ENCODE results near the gene PKDREJ. TPM values are rescaled to one million over a fixed set of nuclear protein-coding genes. Genes with fewer than 3 reads are reported as not detected.

The PKDREJ gene
- total RNA-seq, 2 experiments from 2014 or later, result not detected

DNA sequence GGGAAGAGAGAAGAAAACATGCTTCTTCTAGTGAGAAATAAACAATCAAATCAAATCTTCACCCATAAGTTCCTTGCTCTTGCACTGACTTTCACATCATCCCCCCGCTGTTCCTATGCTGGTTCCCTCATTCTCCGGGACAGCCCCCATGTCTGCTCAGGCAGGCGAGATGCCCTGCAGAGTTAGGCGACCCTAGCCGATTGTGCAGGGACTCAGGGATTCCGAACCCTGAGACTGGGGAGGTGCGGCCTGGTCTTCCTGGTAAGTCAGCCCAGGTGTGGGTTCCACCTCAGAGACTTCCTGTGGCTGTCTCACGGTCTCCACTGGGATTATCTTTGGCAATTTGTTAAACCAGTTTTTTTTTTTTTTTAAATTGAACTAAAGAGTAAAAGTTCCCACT is 11.2 kb upstream of the PKDREJ start:
- TF ChIP-seq, protein P1, sequence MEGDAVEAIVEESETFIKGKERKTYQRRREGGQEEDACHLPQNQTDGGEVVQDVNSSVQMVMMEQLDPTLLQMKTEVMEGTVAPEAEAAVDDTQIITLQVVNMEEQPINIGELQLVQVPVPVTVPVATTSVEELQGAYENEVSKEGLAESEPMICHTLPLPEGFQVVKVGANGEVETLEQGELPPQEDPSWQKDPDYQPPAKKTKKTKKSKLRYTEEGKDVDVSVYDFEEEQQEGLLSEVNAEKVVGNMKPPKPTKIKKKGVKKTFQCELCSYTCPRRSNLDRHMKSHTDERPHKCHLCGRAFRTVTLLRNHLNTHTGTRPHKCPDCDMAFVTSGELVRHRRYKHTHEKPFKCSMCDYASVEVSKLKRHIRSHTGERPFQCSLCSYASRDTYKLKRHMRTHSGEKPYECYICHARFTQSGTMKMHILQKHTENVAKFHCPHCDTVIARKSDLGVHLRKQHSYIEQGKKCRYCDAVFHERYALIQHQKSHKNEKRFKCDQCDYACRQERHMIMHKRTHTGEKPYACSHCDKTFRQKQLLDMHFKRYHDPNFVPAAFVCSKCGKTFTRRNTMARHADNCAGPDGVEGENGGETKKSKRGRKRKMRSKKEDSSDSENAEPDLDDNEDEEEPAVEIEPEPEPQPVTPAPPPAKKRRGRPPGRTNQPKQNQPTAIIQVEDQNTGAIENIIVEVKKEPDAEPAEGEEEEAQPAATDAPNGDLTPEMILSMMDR (IDR thresholded peaks at IDR 0.05), result no peak
- intact Hi-C loops (cut with micrococcal nuclease), result no loop called here
- ATAC-seq (no peak), DNase-seq (no peak)
- Mint-ChIP-seq H3K36me3 (ENCODE audit: low read depth) (peaks cover 7% of the 10 kb centered on the region), H3K27ac (no peak overlapping the region), H3K4me3 (no peak overlapping the region), H3K9me3 (peaks cover 2% of the 10 kb centered on the region), H3K27me3 (no peaks in the 10 kb centered on the region), H3K4me1 (ENCODE audit: low read depth) (peaks cover 3% of the 10 kb centered on the region)
- ChIA-PET CTCF (no interaction called here), POLR2A (no interaction called here)

DNA sequence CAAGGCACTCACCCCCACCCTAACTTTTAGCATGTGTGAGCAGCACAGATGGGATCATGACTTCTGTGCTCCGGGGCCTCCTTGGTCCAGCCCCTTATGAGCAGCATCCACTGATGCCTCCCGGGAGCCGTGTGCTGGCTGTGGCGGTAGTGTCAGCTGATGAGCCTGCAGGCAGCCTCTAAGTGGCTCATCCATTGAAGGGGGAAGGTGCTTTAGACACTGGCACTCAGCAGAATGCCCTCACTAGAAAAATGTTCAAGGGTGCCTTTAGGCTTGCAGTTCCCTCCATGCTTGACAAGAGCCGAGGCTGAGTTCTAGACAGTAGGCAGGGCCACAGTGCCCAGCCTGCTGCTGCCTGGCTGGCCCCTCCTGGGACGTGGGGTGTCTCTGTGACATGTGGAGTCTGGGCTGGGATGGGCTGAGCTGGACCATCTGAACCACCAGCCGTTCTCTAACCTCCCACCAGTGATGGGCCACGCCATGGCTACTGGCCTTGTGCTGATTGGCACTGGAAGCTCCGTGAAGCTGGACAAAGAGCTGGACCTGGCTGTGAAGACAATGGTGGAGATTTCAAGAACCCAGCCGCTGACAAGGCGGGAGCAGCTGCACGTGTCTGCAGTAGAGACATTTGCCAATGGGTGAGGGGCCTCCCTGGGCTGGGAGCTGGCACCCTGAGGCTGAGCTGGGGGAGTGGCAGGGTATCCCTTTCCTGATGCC is 10.4 kb upstream of the PKDREJ start:
- Mint-ChIP-seq H3K4me1 (ENCODE audit: low read depth) (peaks cover 5% of the 10 kb centered on the region), H3K9me3 (peaks cover 2% of the 10 kb centered on the region), H3K27me3 (no peaks in the 10 kb centered on the region), H3K4me3 (no peak overlapping the region), H3K36me3 (ENCODE audit: low read depth) (peaks cover 7% of the 10 kb centered on the region), H3K27ac (no peak overlapping the region)
- intact Hi-C loops (cut with micrococcal nuclease), result no loop called here
- ATAC-seq, result no peak
- CTCF ChIA-PET, result no interaction called here
- POLR2A ChIA-PET, result no interaction called here
- DNase-seq, result no peak
- TF ChIP-seq, protein P1 (IDR thresholded peaks at IDR 0.05), result no peak

- TF ChIP-seq, protein P1 (IDR thresholded peaks at IDR 0.05), result no peak
- DNase-seq, result no peak
- intact Hi-C loops (cut with micrococcal nuclease), result no loop called here
- Mint-ChIP-seq H3K9me3 (peaks cover 2% of the 10 kb centered on the region), H3K4me1 (ENCODE audit: low read depth) (peaks cover 8% of the 10 kb centered on the region), H3K4me3 (no peak overlapping the region), H3K36me3 (ENCODE audit: low read depth) (peaks cover 5% of the 10 kb centered on the region), H3K27me3 (no peaks in the 10 kb centered on the region), H3K27ac (no peak overlapping the region)
- ATAC-seq, result no peak
- ChIA-PET POLR2A (no interaction called here), CTCF (no interaction called here)
These were observed 9.8 kb upstream of the PKDREJ start for GRCh38 chr22:46272762-46273431.

GRCh38 chr22:46272196-46272595 is 9.1 kb upstream of the PKDREJ start:
- Mint-ChIP-seq H3K9me3 (peaks cover 2% of the 10 kb centered on the region), H3K27ac (no peak overlapping the region), H3K4me3 (no peak overlapping the region), H3K4me1 (ENCODE audit: low read depth) (peaks cover 13% of the 10 kb centered on the region), H3K36me3 (ENCODE audit: low read depth) (peaks cover 5% of the 10 kb centered on the region), H3K27me3 (no peaks in the 10 kb centered on the region)
- TF ChIP-seq, protein P1 (IDR thresholded peaks at IDR 0.05), result no peak
- no peak for ATAC-seq
- POLR2A ChIA-PET, result no interaction called here
- intact Hi-C loops (cut with micrococcal nuclease), result no loop called here
- CTCF ChIA-PET, result no interaction called here
- DNase-seq, result no peak

DNA sequence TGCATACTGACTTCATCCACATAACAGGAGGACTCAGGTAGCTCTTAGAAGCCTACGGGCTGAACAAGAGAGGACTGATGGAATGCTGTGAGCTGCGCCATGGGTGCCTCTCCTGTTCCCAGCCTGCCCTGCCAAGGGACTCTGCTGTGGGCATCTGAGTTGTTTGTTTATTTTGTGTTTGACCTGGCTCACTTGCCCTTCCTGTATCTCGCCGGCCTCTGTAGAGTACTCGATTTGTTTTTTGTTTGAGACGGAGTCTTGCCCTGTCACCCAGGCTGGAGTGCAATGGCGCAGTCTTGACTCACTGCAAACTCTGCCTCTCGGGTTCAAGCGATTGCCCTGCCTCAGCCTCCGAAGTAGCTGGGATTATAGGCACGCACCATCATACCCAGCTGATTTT is 6.4 kb upstream of the PKDREJ start:
- intact Hi-C loops (cut with micrococcal nuclease), result no loop called here
- H3K36me3 Mint-ChIP-seq (ENCODE audit: low read depth), result no peaks in the 10 kb centered on the region
- TF ChIP-seq, protein P1 (IDR thresholded peaks at IDR 0.05), result no peak
- no peaks in the 10 kb centered on the region for H3K9me3 Mint-ChIP-seq
- no peak overlapping the region for H3K4me3 Mint-ChIP-seq
- peaks cover 13% of the 10 kb centered on the region for H3K27me3 Mint-ChIP-seq
- POLR2A ChIA-PET, result interaction anchor here (1.1 kb wide), 1 partner anchor 27 kb away, joined by 3 read pairs; no protein-coding TSS in a partner anchor
- H3K4me1 Mint-ChIP-seq (ENCODE audit: low read depth), result peaks cover 11% of the 10 kb centered on the region
- CTCF ChIA-PET, result interaction anchor here (0.9 to 1.6 kb wide), 2 partner anchors 8 to 23 kb away, joined by 3 to 5 read pairs; no protein-coding TSS in a partner anchor
- ATAC-seq, result no peak
- no peak overlapping the region for H3K27ac Mint-ChIP-seq
- no peak for DNase-seq
